KMS-11 (cell line): ENCODE data around the gene ANAPC5.

Experiments
- H2AFZ ChIP-seq: fragments of 200-600 bp; sonication (generic); 2 replicates; pipeline ENCODE4 v1.6.1; 2016; ENCODE audit warnings: antibody characterized with exemption, mixed run types, low read depth
- H3K27ac ChIP-seq: fragments of 200-600 bp; sonication (generic); 2 replicates; pipeline ENCODE4 v1.6.1; 2016; ENCODE audit warnings: mild to moderate bottlenecking, mixed run types
- H3K27me3 ChIP-seq: fragments of 200-600 bp; sonication (generic); 2 replicates; pipeline ENCODE4 v1.6.1; 2017; ENCODE audit warnings: mild to moderate bottlenecking, low read depth, mixed run types, moderate library complexity; ENCODE audit not compliant: insufficient read depth
- H3K36me3 ChIP-seq: fragments of 200-600 bp; sonication (generic); 2 replicates; pipeline ENCODE4 v1.6.1; 2017; ENCODE audit warnings: mild to moderate bottlenecking, mixed run types; ENCODE audit not compliant: insufficient read depth
- H3K4me1 ChIP-seq: fragments of 200-600 bp; sonication (generic); 2 replicates; pipeline ENCODE4 v1.6.1; 2016; ENCODE audit warnings: mild to moderate bottlenecking, low read depth, mixed run types; ENCODE audit not compliant: poor library complexity, severe bottlenecking
- H3K4me2 ChIP-seq: fragments of 200-600 bp; sonication (generic); 2 replicates; pipeline ENCODE4 v1.7.0; 2016; ENCODE audit warnings: mild to moderate bottlenecking, mixed run types
- H3K4me3 ChIP-seq: fragments of 200-600 bp; sonication (generic); IDR thresholded peaks from 2 replicates; pipeline ENCODE4 v1.6.1; 2017; ENCODE audit warnings: low read depth, low read length, mixed read lengths; ENCODE audit not compliant: insufficient read depth
- H3K79me2 ChIP-seq: fragments of 200-600 bp; sonication (generic); 2 replicates; pipeline ENCODE4 v1.6.1; 2016; ENCODE audit warnings: low read depth, mixed run types; ENCODE audit not compliant: insufficient read depth
- H3K9ac ChIP-seq: fragments of 200-600 bp; sonication (generic); 2 replicates; pipeline ENCODE4 v1.6.1; 2016; ENCODE audit warnings: mild to moderate bottlenecking, mixed run types
- H4K20me1 ChIP-seq: fragments of 200-600 bp; sonication (generic); 2 replicates; pipeline ENCODE4 v1.6.1; 2016; ENCODE audit warnings: mild to moderate bottlenecking, mixed run types; ENCODE audit not compliant: insufficient read depth
- CTCF ChIP-seq: fragments of 200-600 bp; sonication (generic); conservative IDR thresholded peaks from 2 replicates; pipeline ENCODE4 v1.6.1; 2017; ENCODE audit warnings: low read depth, mild to moderate bottlenecking, antibody characterized with exemption, low read length, moderate library complexity, mixed read lengths

The ANAPC5 gene

GRCh38 chr12:121366063-121366459 is 13.8 kb upstream of the ANAPC5 start:
- H3K36me3 ChIP-seq, result no peaks in the 10 kb centered on the region
- no peak overlapping the region for H3K4me2 ChIP-seq
- no peak overlapping the region for H3K4me3 ChIP-seq
- H3K9ac ChIP-seq, result no peak overlapping the region
- no peak for TF ChIP-seq CTCF
- no peaks in the 10 kb centered on the region for H3K79me2 ChIP-seq
- H2AFZ ChIP-seq, result no peak overlapping the region
- no peaks in the 10 kb centered on the region for H3K4me1 ChIP-seq
- no peaks in the 10 kb centered on the region for H3K27me3 ChIP-seq
- H4K20me1 ChIP-seq, result no peaks in the 10 kb centered on the region
- no peak overlapping the region for H3K27ac ChIP-seq

GRCh38 chr12:121365416-121366062 is 13.3 kb upstream of the ANAPC5 start:
- H2AFZ ChIP-seq, result no peak overlapping the region
- no peaks in the 10 kb centered on the region for H3K36me3 ChIP-seq
- H3K27me3 ChIP-seq, result no peaks in the 10 kb centered on the region
- no peak overlapping the region for H3K4me3 ChIP-seq
- H3K27ac ChIP-seq, result no peak overlapping the region
- no peaks in the 10 kb centered on the region for H4K20me1 ChIP-seq
- TF ChIP-seq CTCF, result no peak
- H3K4me1 ChIP-seq, result no peaks in the 10 kb centered on the region
- no peak overlapping the region for H3K4me2 ChIP-seq
- no peak overlapping the region for H3K9ac ChIP-seq
- H3K79me2 ChIP-seq, result no peaks in the 10 kb centered on the region

GRCh38 chr12:121364683-121365121 is 12.5 kb upstream of the ANAPC5 start:
- Histone ChIP-seq H3K27me3 (no peaks in the 10 kb centered on the region), H3K9ac (no peak overlapping the region), H3K27ac (no peak overlapping the region), H3K4me3 (no peak overlapping the region), H3K79me2 (no peaks in the 10 kb centered on the region), H3K36me3 (no peaks in the 10 kb centered on the region), H2AFZ (no peak overlapping the region), H3K4me2 (no peak overlapping the region), H3K4me1 (no peaks in the 10 kb centered on the region), H4K20me1 (no peaks in the 10 kb centered on the region)
- TF ChIP-seq CTCF, result no peak

GRCh38 chr12:121358073-121358472 is 5.9 kb upstream of the ANAPC5 start:
- TF ChIP-seq CTCF, result no peak
- H3K27me3 ChIP-seq, result no peaks in the 10 kb centered on the region
- H3K9ac ChIP-seq, result no peak overlapping the region
- H3K27ac ChIP-seq, result no peak overlapping the region
- H3K4me2 ChIP-seq, result no peak overlapping the region
- H4K20me1 ChIP-seq, result no peaks in the 10 kb centered on the region
- no peaks in the 10 kb centered on the region for H3K36me3 ChIP-seq
- no peaks in the 10 kb centered on the region for H3K4me1 ChIP-seq
- H3K79me2 ChIP-seq, result no peaks in the 10 kb centered on the region
- H3K4me3 ChIP-seq, result no peak overlapping the region
- no peak overlapping the region for H2AFZ ChIP-seq
